DND-41 (cell line): ENCODE data around the gene SPATA31D3.
"Not testable (repeated sequence)": the region's sequence is repeated elsewhere in the genome, so short reads cannot be mapped to it uniquely, and the experiment has no call there.

Experiments
- ATAC-seq: fragments of 200-7000 bp; cut with Tn5 transposase; 3 replicates; pipeline ENCODE4 v1.9.1; 2021; ENCODE audit warnings: low read depth; ENCODE audit not compliant: insufficient read depth
- DNase-seq: peaks from one replicate; pipeline ENCODE4 v3.0.0-alpha.2; 2020
- H2AFZ ChIP-seq: 2 replicates; pipeline ENCODE4 v1.6.0; 2012; ENCODE audit warnings: low read depth, low read length
- H3K27ac ChIP-seq: 2 replicates; pipeline ENCODE4 v1.5.1; 2012; ENCODE audit warnings: low read length, inconsistent platforms
- H3K27me3 ChIP-seq: fragments of 200-600 bp; sonication (generic); 2 replicates; pipeline ENCODE4 v1.6.0; 2012; ENCODE audit warnings: low read length, mild to moderate bottlenecking, inconsistent platforms; ENCODE audit not compliant: insufficient read depth, poor library complexity
- H3K36me3 ChIP-seq: 2 replicates; pipeline ENCODE4 v1.5.1; 2012; ENCODE audit warnings: low read length, inconsistent platforms; ENCODE audit not compliant: insufficient read depth
- H3K4me1 ChIP-seq: 2 replicates; pipeline ENCODE4 v1.5.1; 2012; ENCODE audit warnings: mild to moderate bottlenecking, low read length; ENCODE audit not compliant: insufficient read depth
- H3K4me2 ChIP-seq: 2 replicates; pipeline ENCODE4 v1.6.0; 2012; ENCODE audit warnings: mild to moderate bottlenecking, moderate library complexity, low read length, inconsistent platforms; ENCODE audit not compliant: insufficient read depth
- H3K4me3 ChIP-seq, 2 experiments: fragments of 200-600 bp in 1 of 2; shearing (Covaris generic) in 1 of 2; 2 replicates each; pipeline ENCODE4 v1.5.1; 2012 to 2016; ENCODE audit warnings: inconsistent platforms in 2 of 2, low read length in 2 of 2, mild to moderate bottlenecking in 2 of 2, low read depth in 1 of 2, moderate library complexity in 1 of 2
- H3K79me2 ChIP-seq: 2 replicates; pipeline ENCODE4 v1.6.0; 2012; ENCODE audit warnings: low read length, inconsistent platforms; ENCODE audit not compliant: insufficient read depth
- H3K9ac ChIP-seq: 2 replicates; pipeline ENCODE4 v1.6.0; 2012; ENCODE audit warnings: low read depth, mild to moderate bottlenecking, inconsistent platforms, low read length, moderate library complexity
- H3K9me3 ChIP-seq: 2 replicates; pipeline ENCODE4 v1.5.1; 2012; ENCODE audit warnings: low read length, moderate library complexity, mild to moderate bottlenecking, inconsistent platforms; ENCODE audit not compliant: insufficient read depth, severe bottlenecking
- H4K20me1 ChIP-seq: 2 replicates; pipeline ENCODE4 v1.6.0; 2012; ENCODE audit warnings: low read length; ENCODE audit not compliant: insufficient read depth
- CTCF ChIP-seq: IDR thresholded peaks from 2 replicates; pipeline ENCODE4 v1.5.1; 2012; ENCODE audit warnings: borderline replicate concordance, low read length, moderate library complexity, mild to moderate bottlenecking; ENCODE audit not compliant: poor library complexity, severe bottlenecking; ENCODE audit errors: extremely low read depth
- EZH2 ChIP-seq: IDR thresholded peaks from 3 replicates; pipeline ENCODE4 v1.6.1; 2012; ENCODE audit warnings: borderline replicate concordance, low read depth, mild to moderate bottlenecking, moderate library complexity, low read length, inconsistent platforms; ENCODE audit not compliant: severe bottlenecking

The SPATA31D3 gene

GRCh38 chr9:81943393-81943792 is at the start of gene SPATA31D3:
Gene SPATA31D3 (plus strand): TSS chr9:81943500. CDS start chr9:81943586, 86 bp downstream.
- not testable (repeated sequence) for H3K27ac ChIP-seq, H3K79me2 ChIP-seq, ATAC-seq, DNase-seq, H3K4me3 ChIP-seq, H3K4me1 ChIP-seq, H4K20me1 ChIP-seq, H3K27me3 ChIP-seq, H3K9ac ChIP-seq, H3K9me3 ChIP-seq, H3K36me3 ChIP-seq, H3K4me2 ChIP-seq, H2AFZ ChIP-seq

- TF ChIP-seq EZH2: no peak
- no peak for TF ChIP-seq CTCF
- DNase-seq (no peak), ATAC-seq (no peak)
- Histone ChIP-seq H3K27me3 (no peaks in the 10 kb centered on the region), H4K20me1 (no peaks in the 10 kb centered on the region), H3K27ac (no peak overlapping the region), H3K79me2 (no peaks in the 10 kb centered on the region), H2AFZ (no peak overlapping the region), H3K4me3 (no peak overlapping the region), H3K4me2 (no peak overlapping the region), H3K4me1 (no peaks in the 10 kb centered on the region), H3K9me3 (no peaks in the 10 kb centered on the region), H3K9ac (no peak overlapping the region), H3K36me3 (no peaks in the 10 kb centered on the region)
These were observed 49.4 kb upstream of the SPATA31D3 start for GRCh38 chr9:81893929-81894328.

GRCh38 chr9:81894891-81895290 is 48.4 kb upstream of the SPATA31D3 start:
- Histone ChIP-seq H3K9ac (no peak overlapping the region), H3K79me2 (no peaks in the 10 kb centered on the region), H3K4me1 (no peaks in the 10 kb centered on the region), H3K4me3 (no peak overlapping the region), H2AFZ (no peak overlapping the region), H3K9me3 (no peaks in the 10 kb centered on the region), H3K36me3 (no peaks in the 10 kb centered on the region), H4K20me1 (no peaks in the 10 kb centered on the region), H3K4me2 (no peak overlapping the region), H3K27ac (no peak overlapping the region), H3K27me3 (no peaks in the 10 kb centered on the region)
- TF ChIP-seq CTCF (no peak), EZH2 (no peak)
- no peak for ATAC-seq
- DNase-seq: no peak

- H3K4me2 ChIP-seq: no peak overlapping the region
- DNase-seq (no peak), ATAC-seq (no peak)
These were observed 47.2 kb upstream of the SPATA31D3 start for GRCh38 chr9:81896070-81896469.

More at GRCh38 chr9:81896070-81896469, 47.2 kb upstream of the SPATA31D3 start:
- Histone ChIP-seq H3K36me3 (no peaks in the 10 kb centered on the region), H3K9ac (no peak overlapping the region), H3K9me3 (no peaks in the 10 kb centered on the region), H2AFZ (no peak overlapping the region), H3K27me3 (no peaks in the 10 kb centered on the region), H3K79me2 (no peaks in the 10 kb centered on the region), H3K4me3 (no peak overlapping the region), H3K4me1 (no peaks in the 10 kb centered on the region), H3K27ac (no peak overlapping the region), H4K20me1 (no peaks in the 10 kb centered on the region)
- TF ChIP-seq CTCF: no peak
- TF ChIP-seq EZH2: no peak
